GM18519 (cell line): ENCODE data around the gene KDM4B.

Experiments used
- ATAC-seq: cut with Tn5 transposase; IDR thresholded peaks from one replicate; pipeline ENCODE4 v1.9.1; 2021; ENCODE audit warnings: mild to moderate bottlenecking, moderate library complexity; ENCODE audit not compliant: unreplicated experiment, low FRiP score

The KDM4B gene

GRCh38 chr19:5115771-5116202, 146.9 kb downstream of the KDM4B start:
- no peak for ATAC-seq

GRCh38 chr19:5116292-5116691, 147.4 kb downstream of the KDM4B start:
- no peak for ATAC-seq

- no peak for ATAC-seq
Measured at GRCh38 chr19:5117421-5117820, 148.5 kb downstream of the KDM4B start.

GRCh38 chr19:5118026-5118425, 149.1 kb downstream of the KDM4B start:
- ATAC-seq, result no peak

GRCh38 chr19:5119297-5119998, 150.5 kb downstream of the KDM4B start:
- no peak for ATAC-seq

GRCh38 chr19:5120321-5120720, 151.4 kb downstream of the KDM4B start:
- no peak for ATAC-seq

- no peak for ATAC-seq
Measured at GRCh38 chr19:5120833-5121232, 151.9 kb downstream of the KDM4B start.

- ATAC-seq, result no peak
Measured at GRCh38 chr19:5121266-5122120, 152.6 kb downstream of the KDM4B start.

GRCh38 chr19:5122121-5122400, 153.1 kb downstream of the KDM4B start:
- no peak for ATAC-seq

GRCh38 chr19:5122671-5123409, 153.9 kb downstream of the KDM4B start:
- no peak for ATAC-seq

GRCh38 chr19:5123646-5124045, 154.7 kb downstream of the KDM4B start:
- no peak for ATAC-seq

- no peak for ATAC-seq
Measured at GRCh38 chr19:5124111-5124855, 155.4 kb downstream of the KDM4B start.

GRCh38 chr19:5125376-5125775, 156.5 kb downstream of the KDM4B start:
- ATAC-seq, result no peak

GRCh38 chr19:5125797-5126497, 157.0 kb downstream of the KDM4B start:
- no peak for ATAC-seq

GRCh38 chr19:5126498-5127223, 157.7 kb downstream of the KDM4B start:
- ATAC-seq, result no peak

- no peak for ATAC-seq
Measured at GRCh38 chr19:5127717-5128116, 158.8 kb downstream of the KDM4B start.

- no peak for ATAC-seq
Measured at GRCh38 chr19:5128251-5128935, 159.5 kb downstream of the KDM4B start.

- no peak for ATAC-seq
Measured at GRCh38 chr19:5128936-5129389, 160.1 kb downstream of the KDM4B start.

GRCh38 chr19:5129691-5130090, 160.8 kb downstream of the KDM4B start:
- no peak for ATAC-seq
